Lower leg skin (tissue), 4 donors: ENCODE measurements around the gene TAC4. TPM values are rescaled to one million over a fixed set of nuclear protein-coding genes. Genes with fewer than 3 reads are reported as not detected.

Experiments used
- DNase-seq, 2 donors: peaks; one replicate each; pipeline ENCODE4 v3.0.0-alpha.2; 2019; ENCODE audit warnings: low spot score in 2 of 2
- H3K4me3 ChIP-seq: fragments of 200-600 bp; sonication (generic); 2 replicates; pipeline ENCODE4 v1.5.1; 2017; ENCODE audit warnings: mild to moderate bottlenecking, low read depth; ENCODE audit not compliant: poor library complexity, severe bottlenecking
- CTCF ChIP-seq, 3 donors: fragments of 450-650 bp; IDR thresholded peaks; one replicate each; pipeline ENCODE4 v1.5.1; 2016; ENCODE audit warnings: antibody characterized with exemption in 3 of 3, mild to moderate bottlenecking in 3 of 3, moderate library complexity in 2 of 3
- POLR2A ChIP-seq, 2 donors: fragments of 450-650 bp; IDR thresholded peaks; one replicate each; pipeline ENCODE4 v1.6.1; 2016 to 2017; ENCODE audit warnings: antibody characterized with exemption in 2 of 2, mild to moderate bottlenecking in 1 of 2, moderate library complexity in 1 of 2
- WGBS, 2 donors: methylation state at CpG; one replicate each; pipeline ENCODE4 v1.1.5; 2018; 5-methylcytosine and 5-hydroxymethylcytosine counted together
- intact Hi-C: fragments of 100-400 bp; cut with DNase I; formaldehyde crosslinking; loops from one replicate; pipeline ENCODE4 v1.15.0; 2023; ENCODE audit warnings: low total_unique reads
- total RNA-seq, 4 donors: library from RNA; depleted of rRNA; stranded (reverse); fragments of >200 nt; gene quantifications; one replicate each; pipeline ENCODE4 v1.1.0, GENCODE V29; 2016

Gene TAC4
- total RNA-seq, 4 donors from 2014 or later: not detected

GRCh38 chr17:49871211-49871610 is 23.3 kb upstream of the TAC4 start:
- TF ChIP-seq CTCF (IDR thresholded peaks at IDR 0.05): no peak
- no peak for TF ChIP-seq POLR2A (IDR thresholded peaks at IDR 0.05)
- no peak for DNase-seq
- H3K4me3 ChIP-seq: no peak overlapping the region
- intact Hi-C loops: no loop called here
- 55 to 58% methylated on average over 7 of the region's 7 CpGs for WGBS, 2 donors

GRCh38 chr17:49870298-49870697 is 22.4 kb upstream of the TAC4 start:
- TF ChIP-seq POLR2A (IDR thresholded peaks at IDR 0.05) (no peak), CTCF (IDR thresholded peaks at IDR 0.05) (no peak)
- WGBS, 2 donors: 84% methylated on average over 11 of the region's 11 CpGs
- intact Hi-C loops: no loop called here
- no peak overlapping the region for H3K4me3 ChIP-seq
- DNase-seq: no peak

- H3K4me3 ChIP-seq: no peak overlapping the region
- intact Hi-C loops: loop anchor here (5.0 kb wide), 1 partner anchor 128 kb away; the partner anchor contains the start of gene DLX3
- 43% methylated on average over 1 of the region's 1 CpG for WGBS, 2 donors
- DNase-seq: no peak
- TF ChIP-seq POLR2A (IDR thresholded peaks at IDR 0.05) (no peak), CTCF (IDR thresholded peaks at IDR 0.05) (no peak)
These were observed 21.1 kb upstream of the TAC4 start for GRCh38 chr17:49869038-49869374.

GRCh38 chr17:49866882-49867413 is 19.1 kb upstream of the TAC4 start:
- intact Hi-C loops: loop anchor here (5.0 kb wide), 1 partner anchor 130 kb away; the partner anchor contains the start of gene DLX3
- DNase-seq: no peak
- H3K4me3 ChIP-seq: no peak overlapping the region
- TF ChIP-seq CTCF (IDR thresholded peaks at IDR 0.05) (no peak), POLR2A (IDR thresholded peaks at IDR 0.05) (no peak)
- WGBS, 2 donors: 73 to 98% methylated on average over 3 of the region's 3 CpGs

DNA sequence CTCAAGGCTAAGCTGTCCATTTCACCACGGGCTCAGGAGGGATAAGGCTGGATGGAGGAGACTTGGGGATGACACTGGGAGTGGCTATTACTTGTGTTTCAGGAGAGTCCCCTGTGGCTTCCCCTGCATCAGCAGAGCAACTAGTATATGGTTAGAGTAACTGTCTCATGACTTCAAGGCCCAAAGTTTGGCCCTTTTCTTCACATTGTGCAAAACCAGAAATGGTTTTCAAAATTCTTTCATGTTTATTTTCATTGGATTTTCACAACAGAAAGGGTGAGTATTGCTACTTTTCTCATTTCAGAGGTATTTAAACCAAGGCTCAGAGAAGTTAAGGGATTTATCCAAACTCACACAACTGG is 18.1 kb upstream of the TAC4 start:
- WGBS, 2 donors: 47 to 63% methylated on average over 1 of the region's 1 CpG
- TF ChIP-seq POLR2A (IDR thresholded peaks at IDR 0.05) (no peak), CTCF (IDR thresholded peaks at IDR 0.05) (no peak)
- intact Hi-C loops: loop anchor here (5.0 kb wide), 1 partner anchor 131 kb away; the partner anchor contains the start of gene DLX3

GRCh38 chr17:49862781-49863331 is 15.0 kb upstream of the TAC4 start:
- TF ChIP-seq POLR2A (IDR thresholded peaks at IDR 0.05) (no peak), CTCF (IDR thresholded peaks at IDR 0.05) (no peak)
- no peak for DNase-seq
- no peak overlapping the region for H3K4me3 ChIP-seq
- WGBS, 2 donors: 38 to 46% methylated on average over 16 of the region's 17 CpGs
- intact Hi-C loops: no loop called here

More for the DNA sequence above, 18.1 kb upstream of the TAC4 start:
- H3K4me3 ChIP-seq: no peak overlapping the region
- no peak for DNase-seq
